ENCODE data around the gene HRH2. TPM values are rescaled to one million over a fixed set of nuclear protein-coding genes. Genes with fewer than 3 reads are reported as not detected.

Gene HRH2
- total and polyA plus RNA-seq, 2 experiments from 2014 or later: not detected

GRCh38 chr5:175747539-175748060 is 89.7 kb downstream of the HRH2 start:
- no peaks in the 10 kb centered on the region for H3K79me2 ChIP-seq (ENCODE audit: insufficient read depth)
- in situ Hi-C loops (cut with MboI): loop anchor here (25.0 kb wide), 1 partner anchor 590 kb away; no protein-coding TSS in a partner anchor
- H3K27ac ChIP-seq: no peak overlapping the region
- H3K4me2 ChIP-seq (ENCODE audit: unreplicated experiment): no peak overlapping the region
- H3K36me3 ChIP-seq (ENCODE audit: low read depth): no peaks in the 10 kb centered on the region
- no peak overlapping the region for H3K9ac ChIP-seq
- no peaks in the 10 kb centered on the region for H3K27me3 ChIP-seq (replicated peaks; ENCODE audit: insufficient read depth)
- no peaks in the 10 kb centered on the region for H3K9me2 ChIP-seq (ENCODE audit: insufficient read depth)
- no peaks in the 10 kb centered on the region for H4K20me1 ChIP-seq (ENCODE audit: insufficient read depth)
- DNase-seq: no peak
- no peaks in the 10 kb centered on the region for H3F3A ChIP-seq (ENCODE audit: insufficient read depth)
- H3K4me3 ChIP-seq: no peak overlapping the region
- H2AFZ ChIP-seq: no peak overlapping the region
- H3K4me1 ChIP-seq (ENCODE audit: insufficient read depth): no peaks in the 10 kb centered on the region
- 13 to 15% methylated on average over 3 of the region's 3 CpGs for WGBS, 2 experiments (ENCODE audit: low coverage in 1 of 2, low lambda C conversion rate in 2 of 2, missing lambda C conversion rate in 2 of 2)
- no peak for TF ChIP-seq EZH2phosphoT487 (IDR thresholded peaks at IDR 0.05; ENCODE audit: insufficient read depth, low read depth)
- no peak for TF ChIP-seq EZH2 (IDR thresholded peaks at IDR 0.05; ENCODE audit: insufficient read depth, poor library complexity, severe bottlenecking)
- no peaks in the 10 kb centered on the region for H3K9me3 ChIP-seq (ENCODE audit: low read depth)

DNA sequence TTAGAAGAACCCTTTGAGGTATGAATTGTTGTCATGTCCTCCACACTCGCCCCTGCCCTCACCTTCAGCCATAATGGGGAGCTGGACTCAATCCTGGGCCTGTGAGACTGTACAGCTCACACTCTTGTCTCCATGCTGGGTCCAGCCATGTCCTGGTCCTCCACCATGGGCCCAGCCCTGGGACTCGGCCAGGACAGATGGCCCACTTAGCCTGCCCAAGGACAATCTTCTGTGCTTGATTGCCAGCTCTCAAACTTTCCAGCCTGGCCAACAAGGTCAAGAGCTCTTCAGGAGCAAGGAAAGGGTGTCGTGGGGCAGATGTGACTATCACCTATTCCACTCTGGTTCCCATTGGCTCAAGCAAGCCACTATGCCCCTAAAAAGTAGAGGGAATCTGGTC is 90.8 kb downstream of the HRH2 start:
- Histone ChIP-seq H3K9me3 (ENCODE audit: low read depth) (no peaks in the 10 kb centered on the region), H4K20me1 (ENCODE audit: insufficient read depth) (no peaks in the 10 kb centered on the region), H3K4me1 (ENCODE audit: insufficient read depth) (no peaks in the 10 kb centered on the region), H3K27me3 (replicated peaks; ENCODE audit: insufficient read depth) (no peaks in the 10 kb centered on the region), H2AFZ (no peak overlapping the region), H3K4me2 (ENCODE audit: unreplicated experiment) (no peak overlapping the region), H3K79me2 (ENCODE audit: insufficient read depth) (no peaks in the 10 kb centered on the region), H3K27ac (no peak overlapping the region), H3K9ac (no peak overlapping the region), H3K36me3 (ENCODE audit: low read depth) (no peaks in the 10 kb centered on the region), H3F3A (ENCODE audit: insufficient read depth) (no peaks in the 10 kb centered on the region), H3K9me2 (ENCODE audit: insufficient read depth) (no peaks in the 10 kb centered on the region), H3K4me3 (no peak overlapping the region)
- WGBS, 2 experiments (ENCODE audit: low coverage in 1 of 2, low lambda C conversion rate in 2 of 2, missing lambda C conversion rate in 2 of 2): 2% methylated on average over 3 of the region's 3 CpGs
- in situ Hi-C loops (cut with MboI): loop anchor here (25.0 kb wide), 1 partner anchor 589 kb away; no protein-coding TSS in a partner anchor
- TF ChIP-seq EZH2 (IDR thresholded peaks at IDR 0.05; ENCODE audit: insufficient read depth, poor library complexity, severe bottlenecking) (no peak), EZH2phosphoT487 (IDR thresholded peaks at IDR 0.05; ENCODE audit: insufficient read depth, low read depth) (no peak)
- no peak for DNase-seq

DNA sequence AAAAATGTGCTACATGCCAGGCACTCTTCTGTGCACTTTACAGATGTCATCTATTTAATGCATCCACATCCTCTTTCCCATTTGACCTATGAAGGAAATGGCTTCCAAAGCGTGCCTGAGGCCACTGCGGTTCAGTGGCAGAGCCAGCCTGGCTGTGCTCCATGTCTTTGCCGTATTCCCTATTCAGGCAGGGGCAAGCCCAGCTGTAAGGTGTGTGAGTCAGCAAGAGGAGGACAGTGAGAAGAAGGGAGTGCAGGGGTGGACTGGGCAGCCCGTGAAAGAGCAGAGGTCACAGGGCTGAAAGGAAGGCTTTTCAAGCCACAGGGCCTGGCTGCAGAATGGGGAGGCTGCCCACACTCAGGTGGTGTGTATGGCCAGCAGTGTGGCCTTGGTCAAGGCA is 91.7 kb downstream of the HRH2 start:
- no peak overlapping the region for H2AFZ ChIP-seq
- 44 to 49% methylated on average over 4 of the region's 4 CpGs for WGBS, 2 experiments (ENCODE audit: low coverage in 1 of 2, low lambda C conversion rate in 2 of 2, missing lambda C conversion rate in 2 of 2)
- H3K4me3 ChIP-seq: no peak overlapping the region
- H3K9me3 ChIP-seq (ENCODE audit: low read depth): no peaks in the 10 kb centered on the region
- DNase-seq: no peak
- no peak overlapping the region for H3K4me2 ChIP-seq (ENCODE audit: unreplicated experiment)
- no peak for TF ChIP-seq EZH2 (IDR thresholded peaks at IDR 0.05; ENCODE audit: insufficient read depth, poor library complexity, severe bottlenecking)
- TF ChIP-seq EZH2phosphoT487 (IDR thresholded peaks at IDR 0.05; ENCODE audit: insufficient read depth, low read depth): no peak
- H4K20me1 ChIP-seq (ENCODE audit: insufficient read depth): no peaks in the 10 kb centered on the region
- no peaks in the 10 kb centered on the region for H3K4me1 ChIP-seq (ENCODE audit: insufficient read depth)
- no peaks in the 10 kb centered on the region for H3F3A ChIP-seq (ENCODE audit: insufficient read depth)
- no peaks in the 10 kb centered on the region for H3K9me2 ChIP-seq (ENCODE audit: insufficient read depth)
- no peaks in the 10 kb centered on the region for H3K36me3 ChIP-seq (ENCODE audit: low read depth)
- in situ Hi-C loops (cut with MboI): loop anchor here (25.0 kb wide), 1 partner anchor 588 kb away; no protein-coding TSS in a partner anchor
- H3K27me3 ChIP-seq (replicated peaks; ENCODE audit: insufficient read depth): no peaks in the 10 kb centered on the region
- H3K27ac ChIP-seq: no peak overlapping the region
- no peaks in the 10 kb centered on the region for H3K79me2 ChIP-seq (ENCODE audit: insufficient read depth)
- H3K9ac ChIP-seq: no peak overlapping the region

- 19 to 24% methylated on average over 14 of the region's 14 CpGs for WGBS, 2 experiments (ENCODE audit: low coverage in 1 of 2, low lambda C conversion rate in 2 of 2, missing lambda C conversion rate in 2 of 2)
- Histone ChIP-seq H3K9me2 (ENCODE audit: insufficient read depth) (no peaks in the 10 kb centered on the region), H3K27ac (no peak overlapping the region), H2AFZ (no peak overlapping the region), H3K79me2 (ENCODE audit: insufficient read depth) (no peaks in the 10 kb centered on the region), H3K36me3 (ENCODE audit: low read depth) (no peaks in the 10 kb centered on the region), H3K9ac (no peak overlapping the region), H3K4me3 (no peak overlapping the region), H4K20me1 (ENCODE audit: insufficient read depth) (no peaks in the 10 kb centered on the region), H3K27me3 (replicated peaks; ENCODE audit: insufficient read depth) (no peaks in the 10 kb centered on the region), H3K4me1 (ENCODE audit: insufficient read depth) (no peaks in the 10 kb centered on the region), H3K4me2 (ENCODE audit: unreplicated experiment) (no peak overlapping the region), H3K9me3 (ENCODE audit: low read depth) (no peaks in the 10 kb centered on the region), H3F3A (ENCODE audit: insufficient read depth) (no peaks in the 10 kb centered on the region)
- in situ Hi-C loops (cut with MboI): no loop called here
- no peak for DNase-seq
- no peak for TF ChIP-seq EZH2phosphoT487 (IDR thresholded peaks at IDR 0.05; ENCODE audit: insufficient read depth, low read depth)
- no peak for TF ChIP-seq EZH2 (IDR thresholded peaks at IDR 0.05; ENCODE audit: insufficient read depth, poor library complexity, severe bottlenecking)
Measured at GRCh38 chr5:175750511-175750931, 92.7 kb downstream of the HRH2 start.
